ENCODE data around the gene ERRFI1. TPM values are rescaled to one million over a fixed set of nuclear protein-coding genes. Genes with fewer than 3 reads are reported as not detected.
"Not testable (repeated sequence)": the region's sequence is repeated elsewhere in the genome, so short reads cannot be mapped to it uniquely, and the experiment has no call there.

Gene ERRFI1
- total and polyA plus RNA-seq, 4 donors = 33.3 to 258 (median 120) TPM

DNA sequence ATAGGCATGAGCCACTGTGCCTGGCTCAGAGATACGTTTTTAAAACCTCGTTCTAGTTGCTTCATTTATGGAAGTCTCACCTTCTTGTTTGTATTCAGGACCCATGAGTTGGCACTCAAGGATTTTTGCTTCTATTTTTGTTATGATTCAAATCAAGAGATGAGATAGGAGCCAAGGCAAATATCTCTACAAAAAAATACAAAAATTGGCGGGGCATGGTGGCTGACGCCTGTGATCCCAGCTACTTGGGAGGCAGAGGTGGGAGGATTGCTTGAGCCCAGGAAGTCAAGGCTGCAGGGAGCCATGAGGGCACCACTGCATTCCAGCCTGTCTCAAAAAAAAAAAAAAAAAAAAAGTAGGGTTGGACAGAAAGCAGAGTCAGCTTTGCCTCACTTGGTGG is 36.8 kb upstream of the ERRFI1 start:
- Histone ChIP-seq H3K9me3 (ENCODE audit: control insufficient read depth, low read length) (no peaks in the 10 kb centered on the region), H3K36me3 (ENCODE audit: control insufficient read depth in 1 of 2, insufficient read depth in 2 of 2, low read length in 1 of 2) (no peaks in the 10 kb centered on the region), H3K4me1 (ENCODE audit: control insufficient read depth in 1 of 2, insufficient read depth in 2 of 2, low read length in 2 of 2) (peaks cover 2 to 5% of the 10 kb centered on the region in 2 donors), H3K27ac (ENCODE audit: low read depth in 1 of 2, low read length in 2 of 2) (peak overlapping the region in 1 of 2 donors; percentile 91), H3K4me3 (ENCODE audit: low read length in 2 of 2) (no peak overlapping the region), H3K27me3 (ENCODE audit: control insufficient read depth in 1 of 2, insufficient read depth in 2 of 2, low read length in 1 of 2) (no peaks in the 10 kb centered on the region)
- ATAC-seq (ENCODE audit: low FRiP score) (no peak), DNase-seq (no peak)
- WGBS, 2 donors = 0 to 4% methylated on average over 4 of the region's 4 CpGs
- intact Hi-C loops (cut with DNase I) = loop anchor here in 1 of 2 donors (2.0 to 5.0 kb wide), 2 partner anchors 14 to 59 kb away; no protein-coding TSS in a partner anchor

DNA sequence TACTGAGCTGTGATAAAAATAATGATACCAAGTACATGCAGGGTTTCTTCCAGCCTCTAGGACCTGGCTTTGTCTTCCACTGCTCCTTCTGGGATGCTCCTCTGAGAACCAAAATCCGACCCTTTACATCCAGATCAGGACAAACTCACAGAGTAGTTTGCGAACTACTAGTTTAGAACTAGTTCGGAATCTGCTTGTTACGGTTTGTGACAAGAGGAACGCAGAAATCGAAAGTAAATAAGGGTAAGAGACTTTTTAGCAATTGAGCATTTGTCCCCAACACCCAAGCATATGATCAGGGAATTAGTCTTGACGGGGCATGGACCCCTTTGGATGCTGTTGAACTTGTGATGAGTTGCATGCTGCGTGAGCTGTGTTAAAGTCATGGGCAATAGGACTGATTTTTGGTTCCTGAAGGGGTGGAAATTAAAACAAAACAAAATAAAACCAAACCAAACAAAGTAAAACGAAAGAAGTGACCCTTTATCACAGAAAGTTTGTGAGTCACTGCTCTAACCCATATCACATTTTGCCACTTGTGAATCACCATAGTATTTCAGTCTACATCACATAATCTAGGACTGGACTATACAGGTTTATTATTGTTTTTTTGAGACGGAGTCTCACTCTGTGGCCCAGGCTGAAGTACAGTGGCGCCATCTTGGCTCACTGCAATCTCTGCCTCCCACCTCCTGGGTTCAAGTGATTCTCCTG is 35.7 kb upstream of the ERRFI1 start:
- H3K9me3 ChIP-seq (ENCODE audit: control insufficient read depth, low read length) = no peaks in the 10 kb centered on the region
- H3K4me3 ChIP-seq (ENCODE audit: low read length in 2 of 2) = peak overlapping the region in 1 of 2 donors; percentile 54
- intact Hi-C loops (cut with DNase I) = loop anchor here in 1 of 2 donors (2.0 to 5.0 kb wide), 2 partner anchors 15 to 60 kb away; no protein-coding TSS in a partner anchor
- DNase-seq (no peak), ATAC-seq (ENCODE audit: low FRiP score) (peak; percentile 79)
- H3K4me1 ChIP-seq (ENCODE audit: control insufficient read depth in 1 of 2, insufficient read depth in 2 of 2, low read length in 2 of 2) = peaks cover 2 to 5% of the 10 kb centered on the region in 2 donors
- H3K36me3 ChIP-seq (ENCODE audit: control insufficient read depth in 1 of 2, insufficient read depth in 2 of 2, low read length in 1 of 2) = no peaks in the 10 kb centered on the region
- peak overlapping the region; percentile 91 to 99 for H3K27ac ChIP-seq (ENCODE audit: low read depth in 1 of 2, low read length in 2 of 2)
- H3K27me3 ChIP-seq (ENCODE audit: control insufficient read depth in 1 of 2, insufficient read depth in 2 of 2, low read length in 1 of 2) = no peaks in the 10 kb centered on the region
- 7 to 8% methylated on average over 11 of the region's 11 CpGs for WGBS, 2 donors

DNA sequence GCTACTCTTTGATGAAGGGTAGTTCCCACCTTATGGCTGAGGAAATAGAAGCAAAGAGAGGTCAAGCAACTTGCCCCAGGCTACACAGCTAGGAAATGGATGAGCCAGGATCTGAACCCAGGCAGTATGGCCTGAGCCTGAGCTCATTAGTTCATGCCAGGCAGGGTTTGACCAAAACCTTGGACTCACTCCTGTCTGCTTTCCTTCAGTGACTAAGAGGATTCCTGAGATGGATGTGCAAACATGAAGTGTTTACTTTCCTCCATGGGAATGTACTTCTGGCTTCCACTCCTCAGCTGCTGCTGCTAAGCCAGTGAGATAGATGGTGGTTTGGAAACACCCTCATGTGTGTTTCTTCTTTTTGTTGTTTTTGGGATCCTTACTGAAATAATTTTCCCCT is 35.1 kb upstream of the ERRFI1 start:
- H3K4me3 ChIP-seq (ENCODE audit: low read length in 2 of 2) = peak overlapping the region in 1 of 2 donors; percentile 54
- H3K27ac ChIP-seq (ENCODE audit: low read depth in 1 of 2, low read length in 2 of 2) = peak overlapping the region in 1 of 2 donors; percentile 98
- H3K27me3 ChIP-seq (ENCODE audit: control insufficient read depth in 1 of 2, insufficient read depth in 2 of 2, low read length in 1 of 2) = no peaks in the 10 kb centered on the region
- peak in 1 of 2 donors; percentile 69 for DNase-seq
- H3K36me3 ChIP-seq (ENCODE audit: control insufficient read depth in 1 of 2, insufficient read depth in 2 of 2, low read length in 1 of 2) = no peaks in the 10 kb centered on the region
- ATAC-seq (ENCODE audit: low FRiP score) = peak; percentile 85
- intact Hi-C loops (cut with DNase I) = loop anchor here in 1 of 2 donors (5.0 kb wide), 1 partner anchor 61 kb away; no protein-coding TSS in a partner anchor
- H3K9me3 ChIP-seq (ENCODE audit: control insufficient read depth, low read length) = no peaks in the 10 kb centered on the region
- H3K4me1 ChIP-seq (ENCODE audit: control insufficient read depth in 1 of 2, insufficient read depth in 2 of 2, low read length in 2 of 2) = peaks cover 2 to 5% of the 10 kb centered on the region in 2 donors

DNA sequence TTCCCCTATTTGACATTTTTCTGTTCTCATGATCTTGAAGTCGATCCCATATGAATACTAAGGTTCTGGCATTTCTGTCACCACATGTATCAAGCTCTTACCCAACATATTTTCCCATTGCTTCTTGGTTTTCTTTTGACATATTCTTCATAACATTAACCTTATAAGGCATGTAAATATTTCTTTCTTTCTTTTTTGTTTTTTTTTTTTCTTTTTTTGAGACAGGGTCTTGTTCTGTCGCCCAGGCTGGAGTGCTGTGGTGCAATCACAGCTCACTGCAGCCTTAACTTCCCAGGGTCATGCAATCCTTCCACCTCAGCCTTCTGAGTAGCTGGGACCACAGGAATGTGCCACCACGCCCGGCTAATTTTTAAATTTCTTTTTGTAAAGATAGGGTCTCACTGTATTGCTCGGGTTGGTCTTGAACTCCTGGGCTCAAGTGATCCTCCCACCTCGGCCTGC is 33.1 kb upstream of the ERRFI1 start:
- Histone ChIP-seq H3K9me3 (ENCODE audit: control insufficient read depth, low read length) (no peaks in the 10 kb centered on the region), H3K27me3 (ENCODE audit: control insufficient read depth in 1 of 2, insufficient read depth in 2 of 2, low read length in 1 of 2) (no peaks in the 10 kb centered on the region), H3K4me3 (ENCODE audit: low read length in 2 of 2) (no peak overlapping the region), H3K27ac (ENCODE audit: low read depth in 1 of 2, low read length in 2 of 2) (peak overlapping the region; percentile 91 to 98), H3K4me1 (ENCODE audit: control insufficient read depth in 1 of 2, insufficient read depth in 2 of 2, low read length in 2 of 2) (peaks cover 2 to 4% of the 10 kb centered on the region in 2 donors), H3K36me3 (ENCODE audit: control insufficient read depth in 1 of 2, insufficient read depth in 2 of 2, low read length in 1 of 2) (no peaks in the 10 kb centered on the region)
- DNase-seq (peak in 1 of 2 donors; percentile 60), ATAC-seq (ENCODE audit: low FRiP score) (no peak)
- intact Hi-C loops (cut with DNase I) = no loop called here
- 6 to 9% methylated on average over 6 of the region's 6 CpGs for WGBS, 2 donors

DNA sequence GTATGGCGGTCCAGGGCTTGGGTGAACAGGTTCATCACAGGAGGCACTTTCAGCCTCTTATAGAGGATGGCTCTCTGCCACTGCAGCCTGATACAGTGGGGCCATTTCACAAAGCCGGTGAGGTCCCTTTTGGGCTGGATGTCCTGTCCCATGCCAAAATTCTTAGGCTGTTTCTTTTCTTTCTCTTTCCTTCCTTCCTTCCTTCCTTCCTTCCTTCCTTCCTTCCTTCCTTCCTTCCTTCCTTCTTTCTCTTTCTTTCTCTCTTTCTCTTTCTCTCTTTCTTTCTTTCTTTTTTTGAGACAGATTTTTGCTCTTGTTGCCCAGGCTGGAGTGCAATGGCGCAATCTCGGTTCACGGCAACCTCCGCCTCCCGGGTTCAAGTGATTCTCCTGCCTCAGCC is 31.7 kb upstream of the ERRFI1 start:
- WGBS, 2 donors = 93 to 95% methylated on average over 7 of the region's 7 CpGs
- H3K4me1 ChIP-seq (ENCODE audit: control insufficient read depth in 1 of 2, insufficient read depth in 2 of 2, low read length in 2 of 2); intact Hi-C loops (cut with DNase I): not testable (repeated sequence)

DNA sequence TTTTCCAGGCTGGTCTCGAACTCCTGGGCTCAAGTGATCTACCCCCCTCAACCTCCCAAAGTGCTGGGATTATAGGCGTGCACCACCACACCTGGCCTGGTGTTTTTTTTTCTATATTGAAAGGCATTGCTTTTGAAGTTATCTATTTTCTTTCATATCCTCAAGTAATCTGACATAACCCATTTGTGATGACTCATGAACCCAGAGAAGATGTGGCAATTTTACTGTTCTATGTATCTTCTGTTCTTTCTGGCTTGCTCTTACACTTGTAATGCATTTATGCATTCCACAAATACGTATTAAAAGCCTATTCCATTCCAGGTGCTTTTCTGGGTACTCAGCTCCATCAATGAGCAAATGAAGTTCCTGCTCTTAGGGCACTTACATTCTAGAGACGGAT is 29.9 kb upstream of the ERRFI1 start:
- no peak overlapping the region for H3K4me3 ChIP-seq (ENCODE audit: low read length in 2 of 2)
- intact Hi-C loops (cut with DNase I) = no loop called here
- H3K9me3 ChIP-seq (ENCODE audit: control insufficient read depth, low read length) = no peaks in the 10 kb centered on the region
- DNase-seq = no peak
- ATAC-seq (ENCODE audit: low FRiP score) = no peak
- no peaks in the 10 kb centered on the region for H3K36me3 ChIP-seq (ENCODE audit: control insufficient read depth in 1 of 2, insufficient read depth in 2 of 2, low read length in 1 of 2)
- H3K27ac ChIP-seq (ENCODE audit: low read depth in 1 of 2, low read length in 2 of 2) = no peak overlapping the region
- WGBS, 2 donors = 83% methylated on average over 4 of the region's 4 CpGs
- H3K4me1 ChIP-seq (ENCODE audit: control insufficient read depth in 1 of 2, insufficient read depth in 2 of 2, low read length in 2 of 2) = peaks cover 2% of the 10 kb centered on the region in 2 donors
- H3K27me3 ChIP-seq (ENCODE audit: control insufficient read depth in 1 of 2, insufficient read depth in 2 of 2, low read length in 1 of 2) = no peaks in the 10 kb centered on the region

More for the DNA sequence above, 31.7 kb upstream of the ERRFI1 start:
- DNase-seq; H3K4me3 ChIP-seq (ENCODE audit: low read length in 2 of 2); ATAC-seq (ENCODE audit: low FRiP score); H3K27me3 ChIP-seq (ENCODE audit: control insufficient read depth in 1 of 2, insufficient read depth in 2 of 2, low read length in 1 of 2); H3K36me3 ChIP-seq (ENCODE audit: control insufficient read depth in 1 of 2, insufficient read depth in 2 of 2, low read length in 1 of 2); H3K27ac ChIP-seq (ENCODE audit: low read depth in 1 of 2, low read length in 2 of 2); H3K9me3 ChIP-seq (ENCODE audit: control insufficient read depth, low read length): not testable (repeated sequence)

DNA sequence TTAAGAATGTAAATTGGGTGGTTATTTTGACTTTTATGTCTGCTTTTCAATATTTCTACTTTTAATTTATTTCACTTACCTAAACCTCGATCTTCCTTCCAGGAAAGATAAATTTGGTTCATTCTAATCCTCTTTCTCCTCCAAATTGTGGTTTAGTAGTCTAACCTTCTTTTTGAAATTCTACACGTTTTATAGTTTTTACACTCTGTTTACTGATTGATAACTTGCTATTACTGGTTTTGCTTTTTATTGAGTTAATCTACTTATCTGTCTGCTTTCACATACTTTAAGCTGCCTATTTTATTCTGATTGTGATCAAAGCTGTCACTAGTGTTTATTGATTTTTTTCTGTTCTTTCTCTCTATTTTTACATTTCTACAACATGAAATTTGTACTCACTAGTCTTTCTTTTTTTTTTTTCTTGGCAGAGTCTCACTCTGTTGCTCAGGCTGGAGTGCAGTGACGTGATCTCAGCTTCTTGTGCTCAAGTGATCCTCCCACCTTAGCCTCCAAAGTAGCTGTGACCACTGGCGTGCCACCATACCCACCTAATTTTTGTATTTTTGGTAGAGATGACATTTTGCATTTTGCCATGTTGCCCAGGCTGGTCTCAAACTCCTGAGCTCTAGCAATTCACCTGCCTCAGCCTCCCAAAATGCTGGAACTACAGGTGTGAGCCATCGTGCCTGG is 27.9 kb upstream of the ERRFI1 start:
- no peak for ATAC-seq (ENCODE audit: low FRiP score)
- H3K4me3 ChIP-seq (ENCODE audit: low read length in 2 of 2) = no peak overlapping the region
- no peak overlapping the region for H3K27ac ChIP-seq (ENCODE audit: low read depth in 1 of 2, low read length in 2 of 2)
- 32 to 35% methylated on average over 5 of the region's 5 CpGs for WGBS, 2 donors
- intact Hi-C loops (cut with DNase I) = no loop called here
- H3K4me1 ChIP-seq (ENCODE audit: control insufficient read depth in 1 of 2, insufficient read depth in 2 of 2, low read length in 2 of 2) = peaks cover 2% of the 10 kb centered on the region in 2 donors
- no peaks in the 10 kb centered on the region for H3K27me3 ChIP-seq (ENCODE audit: control insufficient read depth in 1 of 2, insufficient read depth in 2 of 2, low read length in 1 of 2)
- H3K36me3 ChIP-seq (ENCODE audit: control insufficient read depth in 1 of 2, insufficient read depth in 2 of 2, low read length in 1 of 2) = no peaks in the 10 kb centered on the region
- no peak for DNase-seq
- H3K9me3 ChIP-seq (ENCODE audit: control insufficient read depth, low read length) = no peaks in the 10 kb centered on the region

DNA sequence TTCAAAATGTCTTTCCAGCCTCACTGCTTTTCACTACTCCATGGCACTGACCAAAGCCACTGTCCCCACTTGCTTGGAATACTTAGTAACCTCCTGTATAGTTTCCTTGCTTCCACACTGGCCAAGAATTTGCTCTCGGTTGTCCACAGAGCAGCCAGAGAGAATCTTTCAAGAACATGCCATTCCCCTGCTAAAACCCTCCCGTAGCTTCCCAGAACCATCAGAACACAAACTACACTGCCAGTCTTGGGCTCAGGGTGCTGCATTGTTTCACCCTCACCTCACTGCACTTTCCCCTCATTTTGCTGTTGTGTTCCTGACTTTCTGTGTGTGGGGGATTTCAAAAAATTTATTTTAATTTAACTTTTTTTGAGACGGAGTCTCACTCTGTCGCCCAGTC is 25.5 kb upstream of the ERRFI1 start:
- DNase-seq (no peak), ATAC-seq (ENCODE audit: low FRiP score) (no peak)
- 74 to 76% methylated on average over 4 of the region's 4 CpGs for WGBS, 2 donors
- H3K9me3 ChIP-seq (ENCODE audit: control insufficient read depth, low read length) = no peaks in the 10 kb centered on the region
- H3K4me3 ChIP-seq (ENCODE audit: low read length in 2 of 2) = no peak overlapping the region
- H3K4me1 ChIP-seq (ENCODE audit: control insufficient read depth in 1 of 2, insufficient read depth in 2 of 2, low read length in 2 of 2) = peaks cover 0 to 2% of the 10 kb centered on the region in 2 donors
- no peak overlapping the region for H3K27ac ChIP-seq (ENCODE audit: low read depth in 1 of 2, low read length in 2 of 2)
- no peaks in the 10 kb centered on the region for H3K36me3 ChIP-seq (ENCODE audit: control insufficient read depth in 1 of 2, insufficient read depth in 2 of 2, low read length in 1 of 2)
- intact Hi-C loops (cut with DNase I) = no loop called here
- no peaks in the 10 kb centered on the region for H3K27me3 ChIP-seq (ENCODE audit: control insufficient read depth in 1 of 2, insufficient read depth in 2 of 2, low read length in 1 of 2)

Data from aorta (tissue), 5 donors.